Endometrial microvascular endothelial cells (primary cell): Measurements from ENCODE around the gene THADA. TPM values are rescaled to one million over a fixed set of nuclear protein-coding genes. Genes with fewer than 3 reads are reported as not detected.
"Not testable (repeated sequence)": the region's sequence is repeated elsewhere in the genome, so short reads cannot be mapped to it uniquely, and the experiment has no call there.

Source experiments
- in situ Hi-C: cut with HindIII; loops from 2 replicates; pipeline ENCODE4 v1.10.0; 2017; ENCODE audit warnings: low sequenced_read_pairs, low pct_unique_long_range_greater_than_20kb; ENCODE audit errors: inconsistent ontology term
- total RNA-seq: library from RNA; depleted of rRNA; stranded (reverse); fragments of >200 nt; gene quantifications from one replicate; pipeline ENCODE4 v1.2.3, GENCODE V29; 2015; ENCODE audit errors: inconsistent ontology term

THADA gene
- total RNA-seq, 1 donor from 2014 or later: 24.1 TPM

DNA sequence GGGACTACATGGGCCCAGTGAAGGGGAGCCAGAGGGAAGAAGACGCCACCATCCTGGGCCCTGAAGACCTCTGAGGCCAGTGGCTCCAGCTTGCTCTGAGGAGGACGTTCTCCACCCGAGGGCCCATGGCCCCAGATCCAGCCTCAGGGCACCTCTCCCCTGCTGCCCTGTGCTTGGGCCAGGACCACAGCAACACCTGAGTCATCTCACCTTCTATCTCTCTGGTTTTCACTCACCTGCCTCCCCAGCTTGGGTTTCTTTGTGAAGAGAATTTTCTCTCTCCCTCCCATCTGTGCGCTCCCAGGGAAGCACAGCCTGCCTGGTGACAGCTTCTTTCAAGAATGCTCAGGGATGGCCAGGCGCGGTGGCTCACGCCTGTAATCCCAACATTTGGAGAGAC, 389.2 kb downstream of the THADA start:
- in situ Hi-C loops: no loop called here

DNA sequence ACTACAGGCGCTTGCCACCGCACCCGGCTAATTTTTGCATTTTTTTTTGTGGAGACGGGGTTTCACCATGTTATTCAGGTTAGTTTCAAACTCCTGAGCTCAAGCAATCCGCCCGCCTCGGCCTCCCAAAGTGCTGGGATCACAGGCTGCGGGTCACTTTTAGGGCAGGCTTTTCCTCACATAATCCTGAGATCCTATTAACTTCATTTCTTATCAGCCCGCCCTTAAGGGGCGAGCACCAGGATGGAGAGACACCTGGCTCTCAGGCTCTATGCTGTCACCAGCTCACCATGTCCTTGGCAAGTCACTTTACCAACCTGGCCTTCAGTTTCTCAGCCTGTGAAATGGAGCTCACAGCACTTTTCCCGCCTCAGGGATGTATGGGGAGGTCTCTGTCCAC, 392.5 kb downstream of the THADA start:
- in situ Hi-C loops: no loop called here

DNA sequence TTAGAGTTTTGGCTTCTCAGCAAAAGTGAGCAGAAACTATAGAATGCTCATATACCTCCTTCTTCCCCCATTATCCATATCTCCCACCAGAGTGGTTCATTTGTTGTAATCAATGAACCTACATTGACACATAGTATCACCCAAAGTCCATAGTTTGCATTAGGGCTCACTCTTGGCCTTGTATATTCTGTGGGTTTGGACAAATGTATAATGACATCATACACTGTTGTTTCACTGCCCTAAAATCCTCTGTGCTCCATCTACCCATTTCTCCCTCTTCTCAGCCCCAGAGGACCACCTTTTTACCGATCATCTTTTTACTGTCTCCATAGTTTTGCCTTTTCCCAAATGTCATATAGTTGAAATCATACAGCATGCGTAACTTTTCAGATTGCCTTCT, 393.5 kb downstream of the THADA start:
- in situ Hi-C loops: no loop called here

DNA sequence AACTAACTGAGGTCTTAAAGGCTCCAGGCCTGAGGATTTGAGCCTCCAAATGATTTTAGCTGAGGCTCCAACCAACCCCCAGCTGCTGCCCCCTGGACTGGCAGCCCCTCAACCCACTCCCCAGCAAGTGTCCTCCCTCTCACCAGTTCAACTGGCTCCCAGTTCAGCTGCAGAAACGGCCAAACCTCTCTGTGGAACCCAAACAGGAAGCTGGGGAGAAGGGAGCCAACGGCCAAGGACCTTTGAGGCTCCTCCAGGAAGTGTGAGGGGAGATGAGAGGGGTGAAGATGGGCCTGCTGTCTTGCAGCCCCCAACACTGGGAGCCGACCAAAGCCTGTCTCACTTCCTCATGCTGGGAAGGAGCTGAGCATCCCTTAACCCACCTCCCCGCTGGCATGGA, 394.3 kb downstream of the THADA start:
- in situ Hi-C loops: no loop called here

DNA sequence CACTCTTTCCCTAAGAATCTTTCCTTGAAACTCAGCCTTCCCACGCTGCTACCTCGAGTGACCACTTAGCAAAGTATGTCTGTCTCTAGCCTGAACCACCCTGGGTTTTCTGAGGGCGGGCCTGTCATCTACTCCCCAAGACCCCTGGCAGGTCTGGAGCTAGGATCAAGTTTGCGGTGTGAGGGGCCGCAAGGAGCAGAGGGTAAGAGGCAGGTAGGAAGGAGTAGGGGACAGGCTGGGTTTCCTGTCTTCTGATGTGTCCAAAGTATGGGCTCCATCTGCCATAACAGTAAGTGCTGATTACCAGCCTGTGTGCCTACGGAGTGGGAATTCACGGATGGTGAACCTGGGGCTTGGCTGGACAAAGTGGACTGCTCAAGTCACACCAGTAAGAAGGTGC, 394.8 kb downstream of the THADA start:
- in situ Hi-C loops: no loop called here

DNA sequence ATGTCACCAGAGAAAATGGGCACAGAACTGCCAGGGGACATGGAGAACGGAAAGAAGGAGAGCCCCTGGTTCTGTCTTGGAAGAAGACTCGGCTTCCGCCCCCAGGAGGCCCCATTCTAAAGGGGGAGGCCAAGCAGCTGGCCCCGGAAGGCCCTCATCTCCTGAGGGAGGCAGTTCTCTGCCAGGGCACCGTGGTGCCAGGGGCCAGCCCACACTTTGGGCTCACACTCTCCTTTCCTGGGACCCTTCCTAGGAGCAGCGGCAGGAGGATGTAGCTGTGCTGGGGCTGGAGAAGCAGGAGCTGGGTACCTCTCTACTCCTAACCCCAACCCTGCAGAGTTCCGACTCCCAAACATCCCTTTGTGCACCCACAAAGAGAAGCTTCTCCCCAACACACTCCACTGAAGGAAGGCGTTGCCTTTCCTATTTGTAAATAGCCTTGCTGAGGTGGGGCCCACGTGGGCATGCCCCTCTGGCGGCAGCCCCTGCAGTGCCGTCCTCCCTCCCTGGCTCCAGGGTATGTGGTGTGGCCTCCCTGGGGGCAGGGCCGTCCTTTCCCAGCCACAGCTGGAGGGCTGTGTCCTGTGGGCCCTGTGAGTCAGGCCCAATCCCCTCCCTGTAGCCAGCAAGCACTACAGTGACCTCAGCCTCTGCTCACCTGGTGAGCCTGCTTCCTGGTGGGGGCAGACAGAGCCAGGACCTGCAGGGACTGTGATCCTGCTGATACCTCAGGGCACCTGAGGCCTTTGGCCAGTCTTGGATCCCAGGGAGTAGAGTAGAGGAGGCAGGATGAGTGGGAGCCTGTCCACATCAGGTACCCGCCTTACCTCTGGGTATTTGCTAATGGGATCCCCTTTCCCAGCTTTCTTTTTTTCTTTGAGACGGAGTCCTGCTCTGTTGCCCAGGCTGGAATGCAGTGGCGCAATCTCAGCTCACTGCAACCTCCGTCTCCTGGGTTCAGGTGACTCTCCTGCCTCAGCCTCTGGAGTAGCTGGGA, 396.0 kb downstream of the THADA start:
- in situ Hi-C loops: no loop called here

DNA sequence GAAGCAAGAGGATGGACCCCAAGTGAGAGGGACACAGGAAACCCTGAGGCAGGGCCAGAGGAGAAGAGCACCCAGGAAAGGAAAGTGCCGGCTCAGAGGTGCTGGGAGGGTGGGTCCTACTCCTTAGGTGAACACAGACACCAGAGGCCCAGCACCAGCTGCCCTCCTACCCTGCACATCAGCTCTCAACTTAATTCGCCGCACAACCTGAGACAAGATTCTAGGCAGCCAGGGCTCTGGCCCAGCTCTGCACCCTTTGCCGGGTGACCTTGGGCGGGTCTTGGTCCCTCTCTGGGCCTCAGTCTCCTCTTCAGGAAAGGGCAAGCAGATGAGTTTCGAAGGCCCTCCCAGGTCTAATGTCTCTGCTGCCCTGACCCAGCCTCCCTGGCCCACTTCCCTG, 397.6 kb downstream of the THADA start:
- in situ Hi-C loops: no loop called here

DNA sequence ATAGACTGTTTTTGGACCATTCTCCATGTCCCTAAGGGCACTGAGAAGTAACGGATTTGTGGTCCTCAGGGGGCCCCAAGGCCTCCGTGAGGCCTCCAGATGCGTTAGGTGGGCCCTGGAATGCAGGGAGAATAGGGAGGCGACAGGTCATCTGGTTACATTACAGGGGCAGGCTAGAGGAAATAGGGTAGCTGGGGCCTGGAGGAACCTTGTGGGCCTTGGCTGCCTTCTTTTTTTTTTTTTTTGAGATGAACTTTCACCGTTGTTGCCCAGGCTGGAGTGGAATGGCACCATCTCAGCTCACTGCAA, 398.3 kb downstream of the THADA start:
- in situ Hi-C loops: no loop called here

DNA sequence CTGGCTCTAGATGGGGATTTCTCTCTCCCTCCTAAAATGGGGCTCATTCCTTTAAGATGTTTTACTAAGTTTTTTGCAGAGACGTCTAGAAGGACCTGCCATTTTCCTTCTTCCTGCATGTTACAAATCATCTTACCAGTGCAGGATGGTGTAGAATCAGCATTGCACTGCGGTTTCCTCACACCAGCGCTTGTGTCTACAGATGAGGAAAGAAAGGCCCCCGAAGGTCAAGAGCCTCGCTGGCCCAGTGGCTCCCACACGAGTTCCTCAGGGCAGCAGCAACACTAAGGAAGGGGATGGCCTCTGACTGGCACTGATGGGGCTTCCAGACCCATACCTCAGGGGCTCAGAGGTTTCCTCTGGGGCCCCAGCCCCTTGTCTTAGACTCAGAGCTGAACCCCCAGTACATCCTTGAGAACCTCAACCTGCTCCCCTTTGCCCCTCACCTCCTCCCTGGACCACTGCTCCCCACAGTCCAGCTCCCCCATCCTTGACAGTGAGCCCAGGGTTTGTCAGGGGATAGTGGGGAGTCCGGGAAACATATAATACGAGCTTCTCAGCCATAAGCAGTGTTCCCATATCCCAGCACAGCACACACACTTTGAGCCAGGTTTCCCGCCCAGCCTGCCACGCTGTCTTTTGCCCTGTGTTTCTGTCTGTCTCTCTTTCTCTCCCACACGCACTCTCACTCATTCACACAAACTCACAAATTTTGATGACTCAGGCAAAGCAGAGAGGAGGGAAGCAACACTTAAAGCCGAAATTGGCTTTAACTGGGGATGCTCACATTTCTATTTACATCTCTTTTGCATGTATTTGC, 398.9 kb downstream of the THADA start:
- in situ Hi-C loops: no loop called here

DNA sequence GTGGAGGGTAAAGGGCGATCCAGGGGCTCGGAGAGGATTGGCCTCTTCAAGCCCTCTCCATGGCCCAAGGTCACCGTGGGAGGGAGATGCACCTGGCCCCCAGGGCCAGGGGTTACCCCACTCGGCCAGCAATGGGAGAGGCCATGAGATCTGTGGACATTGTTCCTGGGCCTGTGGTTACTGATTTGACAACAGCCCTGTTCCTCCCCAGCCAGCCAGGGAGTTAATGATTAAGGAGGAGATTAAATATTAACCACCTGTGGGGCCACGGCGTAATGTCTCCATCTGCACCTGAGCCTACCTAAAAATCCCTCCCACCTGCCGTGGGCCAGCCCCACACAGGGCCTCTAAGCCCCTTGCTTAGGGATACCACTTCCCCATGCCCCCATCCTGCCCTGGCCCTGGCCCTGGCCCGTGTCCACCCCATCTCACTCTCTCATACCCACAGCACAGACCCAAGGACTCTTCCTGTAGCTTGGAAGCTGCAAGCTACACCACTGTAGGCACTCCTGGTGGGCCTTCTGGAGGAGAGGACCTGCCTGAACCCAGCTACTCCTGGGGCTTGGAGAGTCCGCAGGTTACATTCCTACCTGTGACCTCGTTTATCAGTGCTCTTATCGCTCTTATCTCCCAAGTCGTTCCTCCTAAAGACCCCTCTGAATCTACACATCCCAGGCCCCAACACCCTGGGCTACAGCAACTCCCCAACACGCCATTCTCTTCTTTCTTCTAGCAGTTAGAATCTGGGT, 401.5 kb downstream of the THADA start:
- in situ Hi-C loops: no loop called here

DNA sequence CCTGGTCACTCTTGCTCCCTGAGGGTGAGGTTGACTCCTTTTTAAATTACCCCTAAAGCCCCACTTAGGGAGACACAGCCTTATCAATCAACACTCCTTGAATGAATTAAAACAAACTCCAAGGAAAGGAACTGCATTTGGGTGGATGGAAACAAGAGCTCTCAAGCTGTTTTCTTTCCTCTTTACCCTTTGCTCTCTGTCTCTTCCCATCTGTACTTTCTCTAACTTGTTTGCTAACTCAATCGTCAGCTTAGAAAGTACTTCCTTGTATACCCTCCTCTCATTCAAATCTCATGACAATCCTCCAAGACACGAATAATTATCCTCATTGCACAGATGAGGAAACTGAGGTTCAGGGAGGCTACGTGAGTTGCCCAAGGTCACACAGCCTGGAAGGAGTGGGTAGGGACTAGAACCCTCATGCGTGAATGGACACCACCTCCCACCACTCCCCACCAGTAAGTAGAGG, 402.2 kb downstream of the THADA start:
- in situ Hi-C loops: no loop called here

DNA sequence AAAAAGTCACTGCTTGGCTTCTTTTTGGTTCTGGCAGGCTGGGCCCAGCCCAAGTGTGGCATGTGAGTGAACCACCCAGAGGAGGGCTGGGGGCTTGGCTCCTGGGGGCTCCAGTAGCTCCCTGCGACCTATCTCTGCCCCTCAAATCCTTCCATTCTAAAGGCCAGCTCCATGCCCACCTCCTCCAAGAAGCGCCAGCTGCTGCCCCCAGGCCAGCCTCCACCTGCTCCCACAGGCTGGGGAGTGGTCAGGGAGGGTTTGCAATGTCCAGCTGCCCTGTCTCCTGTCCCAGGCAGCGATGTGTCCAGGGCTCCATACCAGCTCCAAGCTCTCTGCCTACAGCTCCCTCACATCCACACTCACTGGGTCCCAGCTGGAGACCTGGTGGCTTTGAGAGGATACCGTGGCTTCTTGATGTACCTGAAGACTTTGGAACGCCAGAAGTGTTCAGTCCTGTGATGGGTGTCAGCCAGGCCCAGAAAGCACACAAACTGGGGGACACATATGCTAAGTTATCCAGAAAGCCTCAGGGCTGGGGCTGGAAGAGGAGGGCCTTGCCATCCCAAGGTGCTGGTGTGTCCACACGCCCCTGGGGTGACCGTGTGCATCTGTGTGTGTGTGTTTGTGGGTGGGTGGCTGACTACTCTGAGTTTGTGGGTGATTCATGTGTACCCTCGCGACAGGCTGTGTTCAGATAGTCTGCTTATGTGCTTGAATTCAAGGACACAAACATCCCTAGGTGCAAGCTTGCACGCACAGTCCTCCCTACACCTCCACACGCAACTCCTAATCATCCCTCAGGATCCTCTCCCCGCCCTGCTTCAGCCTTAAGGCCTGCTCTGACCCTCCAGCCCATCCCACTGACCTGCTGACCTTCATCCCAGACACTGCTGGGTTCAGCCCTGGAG, 402.8 kb downstream of the THADA start:
- in situ Hi-C loops: no loop called here

DNA sequence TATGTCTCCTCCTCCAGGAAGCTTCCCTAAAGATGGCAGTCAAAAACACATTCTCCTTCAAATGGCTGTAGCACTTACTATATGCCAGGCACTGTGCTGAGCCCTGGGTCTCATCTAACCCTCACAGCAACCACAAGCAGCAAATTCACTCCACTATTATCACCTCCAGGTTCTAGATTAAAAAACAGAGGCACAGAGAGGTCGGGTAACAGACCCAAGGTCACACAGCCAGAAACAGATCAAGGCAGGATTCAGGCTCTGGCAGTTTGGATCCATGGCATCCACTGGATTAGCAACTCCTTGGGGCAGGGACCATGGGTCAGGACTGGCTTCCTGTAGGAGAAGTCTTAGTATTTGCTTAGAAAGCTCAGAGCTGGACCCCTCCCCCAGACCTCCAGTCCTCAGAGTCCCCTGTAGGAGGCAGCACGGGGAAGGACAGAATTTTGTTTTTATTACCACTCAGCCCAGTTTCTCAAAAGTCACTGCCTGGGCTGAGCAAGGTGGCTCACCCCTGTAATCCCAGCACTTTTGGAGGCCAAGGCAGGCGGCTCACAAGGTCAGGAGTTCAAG, 403.8 kb downstream of the THADA start:
- in situ Hi-C loops: no loop called here

DNA sequence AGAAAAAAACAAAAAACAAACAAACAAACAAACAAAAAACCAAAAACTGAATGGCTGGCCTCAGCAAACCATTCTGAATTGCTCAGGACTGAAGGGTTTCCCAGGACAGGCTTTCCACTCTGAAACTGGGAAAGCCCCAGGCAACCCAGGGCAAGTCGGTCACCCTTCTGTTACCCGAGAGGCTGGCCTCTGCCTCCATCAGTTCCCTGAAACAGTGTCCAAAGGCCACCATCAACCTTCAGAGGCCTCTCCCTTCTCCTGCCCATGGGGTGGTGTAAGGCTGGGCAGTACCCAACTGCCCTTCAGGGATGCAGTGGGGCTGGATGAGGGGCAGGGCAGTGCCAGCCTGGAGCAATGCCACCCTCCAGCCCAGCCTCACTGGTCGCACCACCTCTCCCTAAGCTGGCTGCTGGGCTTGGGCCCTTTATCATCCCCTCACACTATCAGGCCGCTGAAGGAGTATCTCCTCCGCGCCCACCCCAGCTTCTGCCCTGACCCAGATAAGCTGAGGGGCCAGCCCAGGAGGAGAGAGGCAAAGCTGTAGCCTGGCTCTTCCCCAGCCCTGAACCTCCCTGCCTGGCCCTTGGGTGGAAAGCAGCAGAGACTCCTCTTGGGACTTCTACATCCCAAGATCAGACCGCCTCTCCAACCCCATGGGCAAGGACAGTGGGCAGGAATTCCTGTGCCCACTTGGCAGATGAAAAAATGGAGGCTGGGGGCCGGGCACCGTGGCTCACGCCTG, 405.4 kb downstream of the THADA start:
- in situ Hi-C loops: no loop called here

DNA sequence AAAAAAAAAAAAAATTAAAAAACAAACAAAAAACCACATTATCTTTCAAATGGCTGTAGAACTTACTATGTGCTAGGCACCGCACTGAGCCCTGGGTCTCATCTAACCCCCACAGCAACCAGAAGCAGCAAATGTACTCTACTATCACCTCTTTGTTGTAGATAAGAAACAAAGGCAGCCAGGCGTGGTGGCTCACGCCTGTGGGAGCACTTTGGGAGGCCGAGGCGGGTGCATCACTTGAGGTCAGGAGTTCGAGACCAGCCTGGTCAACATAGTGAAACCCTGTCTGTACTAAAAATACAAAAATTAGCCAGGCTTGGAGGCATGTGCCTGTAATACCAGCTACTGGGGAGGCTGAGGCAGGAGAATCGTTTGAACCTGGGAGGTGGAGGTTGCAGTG, 406.0 kb downstream of the THADA start:
- in situ Hi-C loops: not testable (repeated sequence)

DNA sequence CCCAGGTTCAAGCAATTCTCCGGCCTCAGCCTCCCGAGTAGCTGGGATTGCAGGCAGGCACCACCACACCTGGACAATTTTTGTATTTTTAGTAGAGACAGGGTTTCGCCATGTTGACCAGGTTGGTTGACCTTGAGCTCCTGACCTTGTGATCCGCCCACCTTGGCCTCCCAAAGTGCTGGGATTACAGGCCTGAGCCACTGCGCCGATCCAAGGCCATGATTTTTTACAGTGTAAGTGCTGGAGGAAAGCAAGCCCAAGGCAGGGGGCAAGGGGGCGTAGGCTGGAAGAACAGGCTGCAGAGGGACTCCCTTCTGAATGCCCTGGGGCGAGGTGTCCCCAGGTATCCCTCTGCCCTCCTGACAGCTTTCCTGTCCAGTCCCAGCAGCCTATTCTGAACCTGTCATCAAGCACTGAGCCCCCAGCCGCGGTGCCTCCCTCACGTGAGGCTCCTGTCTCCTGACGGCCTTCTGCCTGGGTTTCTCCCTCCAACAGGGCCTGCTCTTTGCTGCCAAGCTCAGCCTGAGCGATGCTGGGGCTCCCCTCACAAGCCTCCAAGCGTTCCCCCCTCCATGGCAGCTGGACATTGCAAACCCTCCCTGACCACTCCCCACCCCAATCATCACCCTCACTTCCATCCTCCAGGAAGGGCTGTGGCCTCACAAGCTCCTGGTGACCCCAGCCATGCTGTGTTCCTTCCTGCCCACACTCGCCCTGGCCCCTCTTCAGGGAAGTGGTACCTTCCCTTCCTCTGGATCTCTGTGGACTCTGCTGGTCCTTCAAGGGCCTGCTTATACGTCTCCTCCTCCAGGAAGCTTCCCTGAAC, 407.1 kb downstream of the THADA start:
- in situ Hi-C loops: no loop called here
